Measurements from ENCODE around the gene YES1.

Gene YES1

GRCh38 chr18:811892-812375 is at the start of gene YES1:
YES1 (minus strand) TSS chr18:812242; CDS start chr18:756827, 55,415 bp downstream.
- peak; percentile 75 for DNase-seq

GRCh38 chr18:857986-858385 is 45.9 kb upstream of the YES1 start:
- DNase-seq: no peak

- no peak for DNase-seq
Observed at GRCh38 chr18:853471-853870, 41.4 kb upstream of the YES1 start.

GRCh38 chr18:850960-851359 is 38.9 kb upstream of the YES1 start:
- no peak for DNase-seq

- no peak for DNase-seq
Observed at GRCh38 chr18:849021-849420, 37.0 kb upstream of the YES1 start.

- no peak for DNase-seq
Observed at GRCh38 chr18:848062-848861, 36.2 kb upstream of the YES1 start.

- DNase-seq: no peak
Observed at GRCh38 chr18:845152-845819, 33.2 kb upstream of the YES1 start.

- no peak for DNase-seq
Observed at GRCh38 chr18:841647-842370, 29.8 kb upstream of the YES1 start.

GRCh38 chr18:840516-840915 is 28.5 kb upstream of the YES1 start:
- DNase-seq: no peak

GRCh38 chr18:840023-840408 is 28.0 kb upstream of the YES1 start:
- no peak for DNase-seq

- DNase-seq: peak; percentile 88
Observed at GRCh38 chr18:839224-840022, 27.4 kb upstream of the YES1 start.

GRCh38 chr18:837922-838321 is 25.9 kb upstream of the YES1 start:
- DNase-seq: no peak

GRCh38 chr18:834082-834720 is 22.2 kb upstream of the YES1 start:
- DNase-seq: no peak

GRCh38 chr18:833197-833596 is 21.2 kb upstream of the YES1 start:
- no peak for DNase-seq

- peak; percentile 54 for DNase-seq
Observed at GRCh38 chr18:832085-832681, 20.1 kb upstream of the YES1 start.

- DNase-seq: peak; percentile 11
Observed at GRCh38 chr18:830315-830901, 18.4 kb upstream of the YES1 start.

GRCh38 chr18:829432-829831 is 17.4 kb upstream of the YES1 start:
- no peak for DNase-seq

- no peak for DNase-seq
Observed at GRCh38 chr18:827093-827677, 15.1 kb upstream of the YES1 start.

- no peak for DNase-seq
Observed at GRCh38 chr18:825891-826585, 14.0 kb upstream of the YES1 start.

GRCh38 chr18:824179-824578 is 12.1 kb upstream of the YES1 start:
- no peak for DNase-seq

Measured in RPMI8226 (cell line).